Measurements from ENCODE around the gene ADAMTS13.

The ADAMTS13 gene

DNA sequence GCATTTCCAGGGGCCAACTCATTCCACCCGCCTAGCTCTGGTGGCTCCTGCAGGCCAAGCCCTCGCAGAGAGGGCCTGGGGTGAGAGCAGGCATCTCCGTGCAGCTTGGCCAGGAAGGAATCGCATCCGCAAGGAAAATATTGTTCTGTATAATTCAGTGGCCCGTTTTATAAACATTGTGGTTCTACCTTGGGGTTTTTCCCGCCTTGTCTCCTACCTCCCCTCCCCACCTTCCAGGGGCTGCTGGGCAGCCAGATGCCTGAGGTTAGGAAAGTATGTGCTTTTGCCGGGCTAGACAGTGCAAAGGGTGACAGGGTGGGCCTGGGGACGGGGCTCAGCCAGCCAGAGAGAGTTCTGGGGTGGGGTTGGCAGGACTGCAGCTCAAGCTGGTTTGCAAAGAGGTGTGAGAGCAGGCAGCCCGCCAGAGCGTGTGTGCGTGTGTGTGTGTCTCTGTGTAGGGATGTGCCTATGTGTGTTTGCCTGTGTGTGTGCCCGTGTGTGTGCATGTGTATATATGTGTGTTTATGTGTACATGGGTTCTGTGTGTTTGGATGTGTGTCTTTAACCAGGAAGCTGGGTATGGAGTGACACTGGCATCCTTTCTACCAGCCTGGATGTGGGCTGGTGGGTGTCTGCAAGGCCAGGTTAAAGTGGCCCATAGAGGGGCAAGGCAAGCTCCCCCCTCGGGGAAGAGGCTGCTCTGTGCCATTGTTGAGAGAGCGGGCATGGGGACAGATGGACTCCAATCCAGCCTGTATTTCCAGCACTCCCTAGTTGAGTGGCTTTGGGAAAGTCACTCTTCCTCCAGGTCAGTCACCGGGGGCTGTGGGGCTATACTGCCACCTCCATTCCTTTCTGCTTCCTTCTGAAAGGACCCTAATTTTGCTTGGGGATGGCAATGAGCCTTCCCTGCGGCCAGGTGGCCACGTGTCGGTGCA is 67.4 kb downstream of the ADAMTS13 start:
- DNase-seq = no peak

DNA sequence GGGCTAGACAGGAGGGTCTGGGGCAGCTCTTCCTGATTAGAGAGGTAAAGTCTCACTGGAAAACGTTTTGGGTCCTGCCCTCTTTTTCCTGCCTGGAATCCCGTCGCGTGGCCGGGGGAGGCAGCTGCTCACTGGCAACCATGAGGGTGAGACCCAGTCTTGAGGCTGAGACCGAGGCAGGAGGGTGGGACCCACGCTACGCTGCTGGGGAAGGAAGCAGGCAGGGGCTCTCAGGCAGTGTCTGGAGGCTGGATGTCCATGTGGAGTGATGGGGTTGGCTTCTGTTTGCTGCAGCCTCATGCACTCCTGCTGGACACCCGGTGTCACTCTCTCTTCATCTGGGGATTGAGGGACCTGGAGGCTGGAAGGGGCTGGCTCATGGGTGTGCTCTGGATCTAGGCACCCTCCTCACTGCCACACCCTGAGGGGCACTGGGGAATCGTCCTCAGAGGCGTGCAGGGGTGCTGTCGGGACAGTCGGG is 68.1 kb downstream of the ADAMTS13 start:
- no peak for DNase-seq

GRCh38 chr9:133490865-133491655 is 68.9 kb downstream of the ADAMTS13 start:
- no peak for DNase-seq

DNA sequence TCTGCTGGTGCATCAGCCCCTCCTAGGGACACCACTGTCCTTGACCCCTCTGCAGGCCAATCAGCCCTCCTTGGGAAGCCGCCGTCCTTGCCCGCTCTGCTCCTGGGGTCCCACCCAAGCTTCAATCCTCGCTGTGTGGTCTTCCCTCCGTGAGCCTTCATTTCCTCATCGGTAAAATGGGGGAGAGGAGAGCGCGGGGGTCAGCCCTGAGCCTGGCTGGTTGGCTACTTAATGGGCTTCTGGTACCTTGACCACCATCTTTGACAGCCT is 69.4 kb downstream of the ADAMTS13 start:
- no peak for DNase-seq

- DNase-seq = no peak
Measured at GRCh38 chr9:133492061-133493021, 70.2 kb downstream of the ADAMTS13 start.

DNA sequence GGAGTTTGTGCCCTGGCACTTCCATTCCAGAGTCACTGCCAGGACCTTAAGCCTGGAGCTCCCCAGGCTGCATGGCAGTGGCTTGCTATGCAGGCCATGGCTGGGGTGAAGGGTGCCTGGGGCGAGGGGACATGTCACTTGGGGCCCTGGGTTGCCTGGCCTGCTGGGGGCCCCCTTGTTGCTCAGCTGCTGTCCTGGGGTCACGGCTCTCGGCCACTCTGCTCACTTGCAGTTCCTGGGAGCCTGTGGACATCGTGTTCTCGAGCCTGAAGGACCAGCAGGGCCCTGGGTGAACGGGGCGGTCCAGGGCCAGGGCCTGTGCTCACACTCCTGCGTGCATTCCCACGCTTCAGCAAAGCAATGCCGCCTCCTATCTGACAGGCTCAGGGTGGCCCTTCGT is 71.3 kb downstream of the ADAMTS13 start:
- no peak for DNase-seq

DNA sequence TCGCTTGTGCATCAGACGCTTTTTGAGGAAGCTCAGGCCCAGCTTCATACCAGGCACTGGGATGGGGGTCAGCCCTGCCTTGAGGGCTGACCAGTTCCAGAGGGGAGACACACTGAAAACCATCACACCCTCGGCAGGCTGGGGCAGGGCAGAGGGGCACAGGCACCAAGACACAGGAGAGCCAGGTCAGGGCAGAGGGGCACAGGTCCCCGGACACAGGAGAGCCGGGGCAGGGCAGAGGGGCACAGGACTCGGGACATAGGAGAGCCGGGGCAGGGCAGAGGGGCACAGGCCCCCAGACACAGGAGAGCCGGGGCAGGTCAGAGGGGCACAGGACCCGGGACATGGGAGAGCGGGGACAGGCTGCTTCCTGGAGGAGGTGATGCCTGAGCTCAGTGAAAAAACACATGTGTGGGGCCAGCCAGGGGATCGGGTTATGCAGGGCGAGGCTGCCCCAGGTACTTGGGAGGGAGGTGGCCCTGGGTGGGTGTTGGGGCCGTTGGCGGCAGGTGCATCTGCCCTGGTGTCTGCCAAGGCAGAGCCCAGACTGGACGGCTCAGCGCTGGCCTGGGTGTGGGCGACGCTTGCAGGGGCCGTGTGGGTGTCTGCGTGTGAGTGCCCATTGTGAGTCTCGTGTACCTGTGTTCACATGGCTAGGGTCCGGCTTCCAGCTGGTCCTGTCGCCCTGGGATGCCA is 71.8 kb downstream of the ADAMTS13 start:
- DNase-seq = no peak

DNA sequence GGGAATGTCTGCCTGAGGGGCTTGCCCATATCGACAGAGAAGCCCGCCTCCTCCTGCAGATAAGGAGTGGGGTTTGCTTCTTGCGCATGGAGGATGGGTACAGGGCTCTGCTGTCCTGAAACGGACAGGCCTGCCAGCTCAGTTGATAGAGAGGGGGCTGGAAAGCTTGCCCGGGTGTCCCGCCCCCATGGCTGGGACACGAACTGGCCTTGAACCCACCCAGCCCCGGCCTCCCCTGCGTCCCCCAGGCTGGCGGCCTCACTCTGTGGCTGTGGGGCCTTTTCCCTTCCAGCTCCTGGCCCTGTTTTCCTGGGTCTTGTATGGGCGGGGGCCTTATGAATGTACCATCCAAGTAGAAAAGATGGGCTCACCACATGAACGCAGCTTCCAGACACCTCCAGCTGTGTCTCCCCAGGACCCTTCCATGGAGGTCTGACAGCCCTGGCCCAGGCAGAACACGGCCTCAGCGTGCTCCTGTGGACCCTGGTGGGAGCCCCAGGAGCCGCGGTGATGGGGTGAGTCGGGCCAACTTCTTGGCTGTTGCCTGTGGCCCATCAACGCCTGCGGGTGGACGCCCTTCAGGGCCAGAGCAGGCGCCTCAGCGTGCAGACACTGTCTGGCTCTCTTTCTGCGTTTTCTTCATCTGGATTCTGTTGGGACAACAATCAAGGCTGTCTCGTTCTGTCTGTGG is 72.6 kb downstream of the ADAMTS13 start:
- no peak for DNase-seq

GRCh38 chr9:133495327-133496293 is 73.4 kb downstream of the ADAMTS13 start:
- DNase-seq = no peak

- no peak for DNase-seq
Measured at GRCh38 chr9:133496861-133497842, 75.0 kb downstream of the ADAMTS13 start.

- no peak for DNase-seq
Measured at GRCh38 chr9:133499132-133499891, 77.1 kb downstream of the ADAMTS13 start.

GRCh38 chr9:133499892-133500270 is 77.7 kb downstream of the ADAMTS13 start:
- DNase-seq = no peak

GRCh38 chr9:133502112-133502511 is 79.9 kb downstream of the ADAMTS13 start:
- DNase-seq = no peak

- no peak for DNase-seq
Measured at GRCh38 chr9:133505186-133505830, 83.1 kb downstream of the ADAMTS13 start.

DNA sequence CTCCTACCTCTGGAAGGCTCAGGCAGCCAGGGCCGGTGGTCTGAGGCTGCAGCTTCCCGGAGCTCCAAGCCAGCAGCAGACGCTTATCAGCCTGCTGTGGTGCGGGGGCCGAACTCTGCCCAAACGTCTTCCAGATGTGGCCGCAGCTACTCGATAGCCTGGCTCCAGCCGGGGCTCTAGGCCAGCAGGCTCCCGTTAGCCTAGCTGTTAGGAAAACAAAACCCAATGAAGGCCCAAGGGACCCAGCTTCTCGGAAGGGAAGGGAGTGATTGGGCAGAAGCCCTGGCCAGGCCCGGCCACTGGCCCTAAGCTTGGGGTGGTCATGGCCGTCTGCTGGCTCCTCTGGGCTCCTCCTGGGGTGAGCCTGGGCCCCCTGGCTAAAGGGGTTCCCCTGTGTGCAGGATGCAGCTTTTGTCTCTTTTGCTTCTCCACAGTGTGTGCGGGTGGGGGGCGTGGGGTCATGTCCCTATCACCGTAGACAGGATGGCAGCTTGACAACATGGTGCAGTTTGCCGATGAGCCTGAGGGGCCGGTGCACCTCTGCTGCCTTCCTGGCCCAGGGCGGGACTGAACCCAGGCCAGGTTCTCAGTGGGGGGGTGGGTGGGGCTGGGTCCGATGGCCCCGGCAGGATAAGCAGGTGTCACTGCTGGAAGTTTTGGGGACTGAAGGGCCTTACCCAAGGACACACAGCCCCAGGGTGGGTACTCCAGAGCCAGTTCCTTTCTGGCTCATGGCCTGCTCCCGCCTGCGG is 83.9 kb downstream of the ADAMTS13 start:
- no peak for DNase-seq

DNA sequence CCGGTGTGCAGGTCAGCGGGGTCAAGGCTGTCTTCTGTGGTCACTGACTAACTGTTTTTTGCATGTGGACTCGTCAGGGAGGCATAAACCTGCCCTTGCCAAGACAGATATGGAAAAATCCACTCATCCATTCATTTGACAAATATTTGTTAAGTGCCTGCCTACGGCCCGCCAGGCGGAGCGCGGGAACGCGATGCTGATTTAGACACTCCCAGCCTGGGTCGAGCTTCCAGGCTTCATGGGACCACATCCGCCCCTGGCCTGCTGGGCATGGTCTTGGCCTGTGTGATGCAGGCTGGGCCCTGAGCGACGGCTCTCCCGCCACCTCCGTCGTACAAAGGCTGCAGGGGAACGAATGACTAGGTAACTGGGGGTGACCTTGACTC is 84.5 kb downstream of the ADAMTS13 start:
- no peak for DNase-seq

Measured in hypothalamus (tissue), 51 donors.